ENCODE results near the gene UST.

GRCh38 chr6:149049230-149049629 is 302.4 kb downstream of the UST start:
- no peak for TF ChIP-seq CTCF (IDR thresholded peaks at IDR 0.05)
- no peak for TF ChIP-seq EP300 (IDR thresholded peaks at IDR 0.05; ENCODE audit: low read depth)
- no peak for TF ChIP-seq POLR2A (IDR thresholded peaks at IDR 0.05)
- no peak for TF ChIP-seq POLR2AphosphoS5 (IDR thresholded peaks at IDR 0.05)
